ENCODE results near the gene HTRA1. TPM values are rescaled to one million over a fixed set of nuclear protein-coding genes. Genes with fewer than 3 reads are reported as not detected.

Gene HTRA1
- total and polyA plus RNA-seq, 10 of the 15 experiments (the other 5 are each of a cell fraction or from before 2014, with no cell fraction given): 0.13 TPM; not detected in 9

DNA sequence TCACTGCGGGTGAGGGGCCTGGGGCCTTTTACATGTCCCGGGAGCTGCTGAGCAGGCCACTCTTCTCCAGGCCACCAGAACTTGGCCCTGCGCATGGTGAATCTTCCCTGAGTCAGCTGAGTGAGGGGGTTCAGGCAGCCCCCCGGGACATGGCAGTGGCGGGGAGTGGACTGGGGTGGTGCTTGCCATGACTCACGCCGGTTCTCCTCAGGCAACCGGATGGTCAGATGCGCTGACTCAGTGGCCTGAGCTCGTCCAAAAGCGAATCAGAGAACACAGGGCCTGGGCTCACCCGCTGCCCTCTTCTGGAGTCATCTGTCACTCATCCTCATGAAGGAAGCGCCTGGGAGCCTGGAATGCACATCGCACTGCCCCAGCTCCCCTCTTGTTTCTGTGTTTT is 33.5 kb downstream of the HTRA1 start:
- H3K27me3 ChIP-seq (replicated peaks in 1 of 2; ENCODE audit: control insufficient read depth in 2 of 2, insufficient read depth in 2 of 2, low read length in 1 of 2): peaks cover 0 to 5% of the 10 kb centered on the region in 2 experiments
- no peaks in the 10 kb centered on the region for H3K4me1 ChIP-seq (ENCODE audit: control insufficient read depth, insufficient read depth, low read length)
- BruUV-seq (replicated peaks): no TSS peak
- H3K4me3 ChIP-seq: no peak overlapping the region
- WGBS (ENCODE audit: insufficient coverage, insufficient replicate concordance, low lambda C conversion rate, missing lambda C conversion rate): 30% methylated on average over 14 of the region's 14 CpGs
- no peaks in the 10 kb centered on the region for H3K79me2 ChIP-seq (ENCODE audit: control insufficient read depth, insufficient read depth, low read length)
- no peak for ATAC-seq
- CTCF ChIA-PET: interaction anchor here (0.6 kb wide), 2 partner anchors 17 to 56 kb away, joined by 3 read pairs; no protein-coding TSS in a partner anchor
- SMC1A ChIA-PET (ENCODE audit: uncharacterized antibody, unreplicated experiment): interaction anchor here (0.6 kb wide), 1 partner anchor 42 kb away, joined by 3 read pairs; no protein-coding TSS in a partner anchor
- POLR2A ChIA-PET: no interaction called here
- no peak overlapping the region for H3K27ac ChIP-seq (ENCODE audit: control insufficient read depth, insufficient read depth)
- H2AFZ ChIP-seq (ENCODE audit: control insufficient read depth, low read depth, low read length): no peak overlapping the region
- no peaks in the 10 kb centered on the region for H4K20me1 ChIP-seq (ENCODE audit: control insufficient read depth, insufficient read depth)
- no peak for FAIRE-seq
- in situ Hi-C loops (cut with MboI) (no loop called here), intact Hi-C loops (cut with micrococcal nuclease; ENCODE audit: unreplicated experiment) (no loop called here)
- TF ChIP-seq RCOR1 (conservative IDR thresholded peaks at IDR 0.05; ENCODE audit: low read depth, low read length): no peak
- TF ChIP-seq, protein P1, sequence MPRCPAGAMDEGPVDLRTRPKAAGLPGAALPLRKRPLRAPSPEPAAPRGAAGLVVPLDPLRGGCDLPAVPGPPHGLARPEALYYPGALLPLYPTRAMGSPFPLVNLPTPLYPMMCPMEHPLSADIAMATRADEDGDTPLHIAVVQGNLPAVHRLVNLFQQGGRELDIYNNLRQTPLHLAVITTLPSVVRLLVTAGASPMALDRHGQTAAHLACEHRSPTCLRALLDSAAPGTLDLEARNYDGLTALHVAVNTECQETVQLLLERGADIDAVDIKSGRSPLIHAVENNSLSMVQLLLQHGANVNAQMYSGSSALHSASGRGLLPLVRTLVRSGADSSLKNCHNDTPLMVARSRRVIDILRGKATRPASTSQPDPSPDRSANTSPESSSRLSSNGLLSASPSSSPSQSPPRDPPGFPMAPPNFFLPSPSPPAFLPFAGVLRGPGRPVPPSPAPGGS (IDR thresholded peaks at IDR 0.05; ENCODE audit: borderline replicate concordance, insufficient read depth, low read depth, low read length, poor library complexity, severe bottlenecking): no peak
- TF ChIP-seq SPI1 (IDR thresholded peaks at IDR 0.05; ENCODE audit: borderline replicate concordance, insufficient read depth, low read depth, low read length): no peak
- no peak for TF ChIP-seq STAT1 (conservative IDR thresholded peaks at IDR 0.05)
- no peak for TF ChIP-seq RUNX3 (IDR thresholded peaks at IDR 0.05; ENCODE audit: low read length)
- TF ChIP-seq, protein P2, sequence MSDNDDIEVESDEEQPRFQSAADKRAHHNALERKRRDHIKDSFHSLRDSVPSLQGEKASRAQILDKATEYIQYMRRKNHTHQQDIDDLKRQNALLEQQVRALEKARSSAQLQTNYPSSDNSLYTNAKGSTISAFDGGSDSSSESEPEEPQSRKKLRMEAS (IDR thresholded peaks at IDR 0.05; ENCODE audit: low read depth, low read length): no peak
- TF ChIP-seq CBFB (IDR thresholded peaks at IDR 0.05; ENCODE audit: low read depth): no peak
- TF ChIP-seq IKZF2 (IDR thresholded peaks at IDR 0.05): no peak
- no peak for TF ChIP-seq GATAD2B (conservative IDR thresholded peaks at IDR 0.05; ENCODE audit: low read depth)
- TF ChIP-seq, protein P3, sequence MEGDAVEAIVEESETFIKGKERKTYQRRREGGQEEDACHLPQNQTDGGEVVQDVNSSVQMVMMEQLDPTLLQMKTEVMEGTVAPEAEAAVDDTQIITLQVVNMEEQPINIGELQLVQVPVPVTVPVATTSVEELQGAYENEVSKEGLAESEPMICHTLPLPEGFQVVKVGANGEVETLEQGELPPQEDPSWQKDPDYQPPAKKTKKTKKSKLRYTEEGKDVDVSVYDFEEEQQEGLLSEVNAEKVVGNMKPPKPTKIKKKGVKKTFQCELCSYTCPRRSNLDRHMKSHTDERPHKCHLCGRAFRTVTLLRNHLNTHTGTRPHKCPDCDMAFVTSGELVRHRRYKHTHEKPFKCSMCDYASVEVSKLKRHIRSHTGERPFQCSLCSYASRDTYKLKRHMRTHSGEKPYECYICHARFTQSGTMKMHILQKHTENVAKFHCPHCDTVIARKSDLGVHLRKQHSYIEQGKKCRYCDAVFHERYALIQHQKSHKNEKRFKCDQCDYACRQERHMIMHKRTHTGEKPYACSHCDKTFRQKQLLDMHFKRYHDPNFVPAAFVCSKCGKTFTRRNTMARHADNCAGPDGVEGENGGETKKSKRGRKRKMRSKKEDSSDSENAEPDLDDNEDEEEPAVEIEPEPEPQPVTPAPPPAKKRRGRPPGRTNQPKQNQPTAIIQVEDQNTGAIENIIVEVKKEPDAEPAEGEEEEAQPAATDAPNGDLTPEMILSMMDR (IDR thresholded peaks at IDR 0.05 in 2 of 3, conservative IDR thresholded peaks at IDR 0.05 in 1 of 3; ENCODE audit: control insufficient read depth in 2 of 3, extremely low read depth in 1 of 3, insufficient read depth in 1 of 3, low read depth in 3 of 3, low read length in 3 of 3): no peak
- no peak for TF ChIP-seq ZNF384 (IDR thresholded peaks at IDR 0.05; ENCODE audit: borderline replicate concordance, low read depth, low read length)
- H3K9ac ChIP-seq (ENCODE audit: control insufficient read depth, insufficient read depth, low read length): no peak overlapping the region
- RAD21 ChIA-PET (ENCODE audit: unreplicated experiment): no interaction called here
- H3K36me3 ChIP-seq (ENCODE audit: control insufficient read depth in 2 of 2, insufficient read depth in 2 of 2, low read length in 1 of 2): no peaks in the 10 kb centered on the region
- no peaks in the 10 kb centered on the region for H3K9me3 ChIP-seq (replicated peaks; ENCODE audit: control insufficient read depth, insufficient read depth, low read length)
- no peak overlapping the region for H3K4me2 ChIP-seq (ENCODE audit: control insufficient read depth, insufficient read depth)
- DNase-seq (ENCODE audit: low read depth, low spot score): no peak

All from GM12878 (cell line).